ENCODE measurements around the gene PJA2.

Gene PJA2

DNA sequence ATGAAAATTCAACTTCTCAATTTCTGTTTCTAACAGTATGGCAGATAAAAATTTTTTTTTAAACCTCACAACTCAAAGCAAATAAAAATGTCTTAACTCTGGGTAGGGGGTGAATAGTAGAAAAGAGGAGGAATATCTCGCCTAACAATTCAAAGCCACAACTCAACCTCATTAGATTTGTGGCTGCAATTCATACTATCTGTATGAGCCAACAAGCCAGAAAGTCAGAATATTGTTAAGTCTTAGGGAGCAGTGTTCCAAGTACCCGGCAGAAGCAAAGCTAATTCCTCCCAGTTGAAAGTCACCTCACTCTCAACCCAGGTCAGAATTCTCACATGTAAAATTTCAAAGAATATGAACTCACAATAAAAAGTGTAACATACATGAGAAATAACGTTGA lies 15.0 kb downstream of the PJA2 start:
- Histone ChIP-seq H3K27me3 (replicated peaks; ENCODE audit: control insufficient read depth, insufficient read depth, low read length) (no peaks in the 10 kb centered on the region), H3K4me3 (replicated peaks; ENCODE audit: low read depth, low read length) (no peak overlapping the region), H3K36me3 (ENCODE audit: control insufficient read depth, insufficient read depth, low read length) (no peaks in the 10 kb centered on the region)
- DNase-seq (ENCODE audit: extremely low read depth, insufficient read length) = no peak
- TF ChIP-seq, protein P1, sequence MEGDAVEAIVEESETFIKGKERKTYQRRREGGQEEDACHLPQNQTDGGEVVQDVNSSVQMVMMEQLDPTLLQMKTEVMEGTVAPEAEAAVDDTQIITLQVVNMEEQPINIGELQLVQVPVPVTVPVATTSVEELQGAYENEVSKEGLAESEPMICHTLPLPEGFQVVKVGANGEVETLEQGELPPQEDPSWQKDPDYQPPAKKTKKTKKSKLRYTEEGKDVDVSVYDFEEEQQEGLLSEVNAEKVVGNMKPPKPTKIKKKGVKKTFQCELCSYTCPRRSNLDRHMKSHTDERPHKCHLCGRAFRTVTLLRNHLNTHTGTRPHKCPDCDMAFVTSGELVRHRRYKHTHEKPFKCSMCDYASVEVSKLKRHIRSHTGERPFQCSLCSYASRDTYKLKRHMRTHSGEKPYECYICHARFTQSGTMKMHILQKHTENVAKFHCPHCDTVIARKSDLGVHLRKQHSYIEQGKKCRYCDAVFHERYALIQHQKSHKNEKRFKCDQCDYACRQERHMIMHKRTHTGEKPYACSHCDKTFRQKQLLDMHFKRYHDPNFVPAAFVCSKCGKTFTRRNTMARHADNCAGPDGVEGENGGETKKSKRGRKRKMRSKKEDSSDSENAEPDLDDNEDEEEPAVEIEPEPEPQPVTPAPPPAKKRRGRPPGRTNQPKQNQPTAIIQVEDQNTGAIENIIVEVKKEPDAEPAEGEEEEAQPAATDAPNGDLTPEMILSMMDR (IDR thresholded peaks at IDR 0.05; ENCODE audit: insufficient read depth, low read length, poor library complexity, severe bottlenecking) = no peak

DNA sequence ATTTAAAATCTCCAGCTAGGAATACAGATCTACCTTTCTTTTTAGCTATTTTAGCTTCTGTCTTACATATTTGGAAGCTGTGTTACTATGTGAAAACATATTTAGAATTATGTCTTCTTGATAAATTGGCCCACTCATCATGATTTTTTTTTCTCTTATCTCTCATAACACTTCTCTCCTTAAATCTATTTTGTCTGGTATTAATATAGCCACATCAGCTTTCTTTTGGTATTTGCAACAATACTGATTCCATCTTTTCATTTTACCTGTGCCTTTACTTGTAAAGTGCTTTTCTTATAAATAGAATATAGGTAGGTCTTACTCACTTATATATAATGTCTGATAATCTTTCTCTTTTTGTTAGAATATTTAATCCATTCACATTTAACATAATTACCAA lies 19.6 kb downstream of the PJA2 start:
- no peaks in the 10 kb centered on the region for H3K27me3 ChIP-seq (replicated peaks; ENCODE audit: control insufficient read depth, insufficient read depth, low read length)
- TF ChIP-seq, protein P1 (IDR thresholded peaks at IDR 0.05; ENCODE audit: insufficient read depth, low read length, poor library complexity, severe bottlenecking) = no peak
- no peak overlapping the region for H3K4me3 ChIP-seq (replicated peaks; ENCODE audit: low read depth, low read length)
- DNase-seq (ENCODE audit: extremely low read depth, insufficient read length) = no peak
- peaks cover 2% of the 10 kb centered on the region; the same call in 1 of the 2 replicates for H3K36me3 ChIP-seq (ENCODE audit: control insufficient read depth, insufficient read depth, low read length)

DNA sequence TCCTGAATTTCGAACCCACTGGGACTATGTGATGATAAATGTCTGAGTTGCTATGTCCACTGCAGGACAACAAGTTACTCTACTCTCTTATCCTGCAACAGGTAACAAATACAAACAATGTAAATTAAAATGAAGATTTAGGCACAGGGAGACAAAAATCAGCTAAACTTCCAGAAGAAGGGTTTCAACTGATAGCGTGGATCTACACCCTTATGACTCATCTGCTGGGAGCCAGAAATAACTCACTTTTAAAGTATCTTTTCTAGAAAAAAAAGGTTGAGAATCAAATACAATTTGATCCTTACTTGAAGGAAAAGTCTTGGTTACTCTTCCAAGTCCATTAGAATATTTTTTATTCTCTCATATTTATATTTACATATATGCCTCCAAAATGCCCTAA lies 21.4 kb downstream of the PJA2 start:
- no peaks in the 10 kb centered on the region for H3K27me3 ChIP-seq (replicated peaks; ENCODE audit: control insufficient read depth, insufficient read depth, low read length)
- H3K36me3 ChIP-seq (ENCODE audit: control insufficient read depth, insufficient read depth, low read length) = peaks cover 2% of the 10 kb centered on the region; the same call in 1 of the 2 replicates
- no peak for DNase-seq (ENCODE audit: extremely low read depth, insufficient read length)
- TF ChIP-seq, protein P1 (IDR thresholded peaks at IDR 0.05; ENCODE audit: insufficient read depth, low read length, poor library complexity, severe bottlenecking) = no peak
- H3K4me3 ChIP-seq (replicated peaks; ENCODE audit: low read depth, low read length) = no peak overlapping the region

DNA sequence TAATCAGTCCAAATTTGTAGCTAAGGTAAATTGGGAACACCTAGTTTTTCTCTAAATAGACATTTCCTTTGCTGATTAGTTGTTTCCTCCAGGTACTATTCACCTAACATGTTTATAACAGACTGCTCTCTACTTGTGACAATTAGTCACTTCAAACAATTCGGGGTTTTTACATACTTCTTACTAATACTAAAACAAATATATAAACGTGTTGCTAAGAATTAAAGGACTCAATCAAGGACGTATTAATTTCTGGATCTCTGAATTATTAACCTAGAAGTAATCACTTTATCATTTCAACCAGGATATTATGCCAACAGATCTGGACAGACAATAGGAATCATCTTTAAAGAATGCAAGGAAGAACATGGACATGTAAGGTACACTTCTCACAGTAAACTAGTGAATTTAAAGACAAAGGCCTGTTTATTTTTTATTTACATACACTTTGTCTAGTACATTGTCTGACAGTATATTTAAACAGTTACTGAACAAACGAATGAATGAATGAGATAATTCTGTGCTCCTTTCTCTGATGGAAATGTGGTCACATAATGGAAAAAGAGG lies 22.3 kb downstream of the PJA2 start:
- H3K27me3 ChIP-seq (replicated peaks; ENCODE audit: control insufficient read depth, insufficient read depth, low read length) = no peaks in the 10 kb centered on the region
- no peak overlapping the region for H3K4me3 ChIP-seq (replicated peaks; ENCODE audit: low read depth, low read length)
- TF ChIP-seq, protein P1 (IDR thresholded peaks at IDR 0.05; ENCODE audit: insufficient read depth, low read length, poor library complexity, severe bottlenecking) = no peak
- DNase-seq (ENCODE audit: extremely low read depth, insufficient read length) = no peak
- peaks cover 2% of the 10 kb centered on the region; the same call in 1 of the 2 replicates for H3K36me3 ChIP-seq (ENCODE audit: control insufficient read depth, insufficient read depth, low read length)

DNA sequence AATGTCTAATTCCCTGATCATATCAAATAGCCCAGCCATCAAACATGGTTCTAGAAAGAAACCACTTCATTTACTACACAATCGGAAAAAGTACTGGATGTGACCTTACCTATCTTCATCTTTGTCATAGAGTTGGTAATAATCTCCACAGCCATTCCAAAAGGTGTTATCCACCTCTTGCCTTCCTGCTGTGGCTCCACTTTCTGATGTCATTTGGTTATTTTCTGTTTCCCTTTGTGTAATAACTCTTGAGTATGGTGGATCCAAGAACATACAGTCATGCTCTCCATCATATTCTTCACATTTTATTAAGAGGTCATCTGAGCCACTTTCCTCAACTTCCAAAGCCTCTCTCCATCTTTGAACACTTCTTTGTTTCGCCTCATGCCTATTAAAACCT lies 31.7 kb downstream of the PJA2 start:
- H3K27me3 ChIP-seq (replicated peaks; ENCODE audit: control insufficient read depth, insufficient read depth, low read length) = no peaks in the 10 kb centered on the region
- no peak for DNase-seq (ENCODE audit: extremely low read depth, insufficient read length)
- H3K4me3 ChIP-seq (replicated peaks; ENCODE audit: low read depth, low read length) = no peak overlapping the region
- TF ChIP-seq, protein P1 (IDR thresholded peaks at IDR 0.05; ENCODE audit: insufficient read depth, low read length, poor library complexity, severe bottlenecking) = no peak
- peaks cover 4% of the 10 kb centered on the region for H3K36me3 ChIP-seq (ENCODE audit: control insufficient read depth, insufficient read depth, low read length)

DNA sequence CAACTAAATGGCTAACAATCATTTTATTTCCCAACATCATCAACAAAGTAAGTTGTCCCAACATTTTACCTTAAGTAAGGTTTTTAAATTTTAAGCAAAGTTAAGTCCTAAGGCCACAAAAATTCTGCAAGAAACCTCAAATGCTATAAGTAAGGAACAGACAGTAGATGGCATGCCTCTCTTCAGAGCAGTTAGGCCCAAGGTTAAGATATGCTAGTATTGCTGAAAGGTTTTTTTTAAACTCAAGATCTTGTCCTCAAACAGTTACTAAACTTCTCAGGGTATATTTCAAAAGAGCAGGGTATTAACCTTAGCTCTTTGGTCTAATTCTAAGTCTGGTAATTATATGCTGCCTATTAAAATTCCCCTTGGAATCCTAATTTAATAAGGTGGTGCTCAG lies 35.1 kb downstream of the PJA2 start:
- DNase-seq (ENCODE audit: extremely low read depth, insufficient read length) = no peak

More for the DNA sequence above, 35.1 kb downstream of the PJA2 start:
- TF ChIP-seq, protein P1 (IDR thresholded peaks at IDR 0.05; ENCODE audit: insufficient read depth, low read length, poor library complexity, severe bottlenecking) = no peak
- H3K4me3 ChIP-seq (replicated peaks; ENCODE audit: low read depth, low read length) = no peak overlapping the region
- H3K36me3 ChIP-seq (ENCODE audit: control insufficient read depth, insufficient read depth, low read length) = peaks cover 4% of the 10 kb centered on the region; the same call in 1 of the 2 replicates
- H3K27me3 ChIP-seq (replicated peaks; ENCODE audit: control insufficient read depth, insufficient read depth, low read length) = no peaks in the 10 kb centered on the region
